Effector CD4-positive, alpha-beta T cell (primary cell): ENCODE data around the gene SHLD3.
"Not testable (repeated sequence)": the region's sequence is repeated elsewhere in the genome, so short reads cannot be mapped to it uniquely, and the experiment has no call there.

Experiments
- DNase-seq: peaks from one replicate; pipeline ENCODE4 v3.0.0-alpha.2; 2020
- total RNA-seq: gene quantifications from one replicate; lab custom pipeline; 2026; lab: John Stamatoyannopoulos, UW

Gene SHLD3
- total RNA-seq, result 8.6 reads per million, percentile 29 among the genes with 10 or more reads in this experiment

GRCh38 chr5:65624571-65625555, at the start of gene SHLD3, which contains the start of gene TRAPPC13:
Gene SHLD3, plus strand, starts transcription at chr5:65625027. Its CDS starts 4,561 bp downstream, at chr5:65629588.
Gene TRAPPC13, plus strand, starts transcription at chr5:65625027. Its CDS starts 34 bp downstream, at chr5:65625061.
- DNase-seq, result peak; percentile 85

GRCh38 chr5:65577141-65577540, 47.7 kb upstream of the SHLD3 start:
- DNase-seq, result no peak

DNA sequence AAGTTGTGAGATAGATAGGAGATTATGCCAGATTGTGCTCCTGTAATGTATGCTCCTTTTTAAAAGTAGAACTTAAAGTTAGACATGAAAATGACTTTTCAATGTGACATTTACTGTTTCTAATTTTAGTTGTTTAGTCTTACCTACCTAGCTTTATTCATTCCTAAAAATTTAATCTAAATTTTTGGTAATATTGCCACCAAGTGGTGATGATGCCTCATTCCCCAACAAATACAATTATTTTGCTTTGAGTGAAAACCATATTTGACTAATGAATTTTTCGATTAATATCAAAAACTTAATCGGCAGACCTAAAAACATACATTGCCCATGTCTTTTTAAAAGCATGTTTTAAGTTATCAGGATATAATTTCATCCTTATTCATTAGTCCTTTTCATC, 36.1 kb upstream of the SHLD3 start:
- no peak for DNase-seq

DNA sequence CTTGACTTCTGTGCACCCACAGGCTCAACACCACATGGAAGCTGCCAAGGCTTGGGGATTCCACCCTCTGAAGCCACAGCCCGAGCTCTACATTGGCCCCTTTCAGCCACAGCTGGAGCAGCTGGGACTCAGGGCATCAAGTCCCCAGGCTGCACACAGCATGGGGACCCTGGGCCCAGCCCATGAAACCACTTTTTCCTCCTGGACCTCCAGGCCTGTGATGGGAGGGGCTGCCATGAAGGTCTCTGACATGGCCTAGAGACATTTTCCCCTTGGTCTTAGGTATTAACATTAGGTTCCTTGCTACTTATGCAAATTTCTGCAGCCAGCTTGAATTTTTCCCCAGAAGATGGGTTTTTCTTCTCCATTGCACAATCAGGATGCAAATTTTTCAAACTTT, 23.1 kb upstream of the SHLD3 start:
- DNase-seq, result not testable (repeated sequence)

- no peak for DNase-seq
These were observed 13.3 kb upstream of the SHLD3 start for GRCh38 chr5:65611524-65611923.

DNA sequence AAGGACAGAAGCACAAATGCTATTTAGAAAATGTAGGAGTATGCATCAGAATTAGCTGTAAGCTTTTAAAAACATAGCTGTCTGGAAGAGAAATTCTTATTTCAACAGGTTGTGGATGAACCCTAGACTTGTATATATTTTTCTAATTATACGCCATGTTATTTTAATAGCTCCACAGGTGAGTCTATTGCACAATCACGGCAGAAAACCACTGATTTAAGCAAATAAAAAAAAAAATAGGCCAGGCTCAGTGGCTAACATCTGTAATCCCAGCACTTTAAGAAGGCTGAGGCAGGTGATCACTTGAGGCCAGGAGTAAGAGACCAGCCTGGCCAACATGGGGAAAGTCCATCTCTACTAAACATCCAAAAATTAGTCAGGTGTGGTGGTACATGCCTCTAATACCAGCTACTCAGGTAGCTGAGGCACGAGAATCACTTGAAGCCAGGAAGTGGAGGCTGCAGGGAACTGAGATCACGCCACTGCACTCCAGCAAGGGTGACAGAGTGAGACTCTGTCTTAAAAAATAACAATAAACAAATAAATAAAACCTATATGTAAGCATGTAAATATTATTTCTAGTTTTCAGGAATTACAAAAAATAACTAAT, 12.4 kb upstream of the SHLD3 start:
- DNase-seq, result no peak

GRCh38 chr5:65620021-65620420, 4.8 kb upstream of the SHLD3 start:
- no peak for DNase-seq

- not testable (repeated sequence) for DNase-seq
These were observed 2.9 kb upstream of the SHLD3 start for GRCh38 chr5:65621961-65622360.

- DNase-seq, result no peak
These were observed 1.3 kb upstream of the SHLD3 start for GRCh38 chr5:65623482-65623881.

GRCh38 chr5:65624025-65624570, 729 bp upstream of the SHLD3 start, which contains the start of gene TRIM23:
Gene TRIM23, minus strand, starts transcription at chr5:65624333. Its CDS starts 59 bp downstream, at chr5:65624274.
- peak; percentile 90 for DNase-seq

DNA sequence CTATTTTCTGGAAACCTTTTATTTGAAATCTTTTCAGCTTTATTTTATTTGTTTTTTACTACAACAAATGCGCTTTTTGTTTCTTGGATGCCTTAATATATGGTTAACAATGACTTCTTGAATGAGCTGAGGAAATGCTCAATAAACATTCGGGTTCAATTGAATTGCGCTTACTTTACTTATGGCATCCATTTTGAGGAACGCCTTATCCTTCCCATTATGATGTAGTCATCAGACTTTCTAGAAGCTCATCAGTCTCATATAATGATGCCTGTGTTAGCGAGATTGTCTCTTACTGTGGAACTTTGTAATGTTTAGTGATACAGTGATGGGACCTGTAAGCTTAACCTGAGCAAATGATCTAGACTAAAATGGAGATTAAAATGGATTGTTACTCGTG, 916 bp downstream of the SHLD3 start:
- DNase-seq, result no peak

DNA sequence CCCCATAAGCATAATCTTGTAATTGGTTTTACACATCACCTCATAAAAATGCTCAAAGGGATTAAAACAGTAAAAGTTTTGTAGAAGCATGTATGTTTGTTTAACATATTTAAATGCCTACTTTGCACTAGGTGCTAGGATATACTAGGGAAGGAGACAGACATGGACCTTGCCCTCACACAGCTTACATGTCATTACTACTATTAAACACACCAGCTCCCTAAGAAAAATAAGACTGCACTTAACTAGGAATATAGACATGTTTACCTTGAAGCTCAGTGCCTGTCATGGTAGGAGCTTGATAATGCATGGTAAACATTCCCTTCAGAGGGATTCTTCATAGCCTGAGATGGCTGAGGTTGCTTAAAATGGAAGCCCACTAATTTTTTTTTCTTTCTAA, 6.2 kb downstream of the SHLD3 start:
- DNase-seq, result no peak

- DNase-seq, result no peak
These were observed 15.4 kb downstream of the SHLD3 start for GRCh38 chr5:65640240-65640639.

- DNase-seq, result no peak
These were observed 22.1 kb downstream of the SHLD3 start for GRCh38 chr5:65646938-65647337.

GRCh38 chr5:65647941-65648340, 23.1 kb downstream of the SHLD3 start:
- no peak for DNase-seq

DNA sequence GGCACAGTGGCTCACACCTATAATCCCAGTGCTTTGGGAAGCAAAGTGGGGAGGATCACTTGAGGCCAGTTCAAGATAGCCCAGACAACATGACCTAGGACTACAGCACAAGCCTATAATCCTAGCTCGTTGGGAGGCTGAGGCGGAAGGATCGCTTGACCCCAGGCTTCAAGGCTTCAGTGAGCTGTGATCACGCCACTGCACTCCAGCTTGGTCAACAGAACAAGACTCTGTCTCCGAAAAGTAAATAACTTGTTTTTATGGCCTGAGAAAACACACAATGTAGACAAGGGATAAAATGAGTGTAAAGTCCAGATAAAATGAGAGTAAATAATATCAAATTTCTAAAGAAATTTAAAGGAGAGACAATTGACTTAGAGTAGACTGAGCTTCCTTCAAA, 26.3 kb downstream of the SHLD3 start:
- no peak for DNase-seq

- no peak for DNase-seq
These were observed 29.9 kb downstream of the SHLD3 start for GRCh38 chr5:65654713-65655112.

- no peak for DNase-seq
These were observed 39.1 kb downstream of the SHLD3 start for GRCh38 chr5:65663804-65664521.

DNA sequence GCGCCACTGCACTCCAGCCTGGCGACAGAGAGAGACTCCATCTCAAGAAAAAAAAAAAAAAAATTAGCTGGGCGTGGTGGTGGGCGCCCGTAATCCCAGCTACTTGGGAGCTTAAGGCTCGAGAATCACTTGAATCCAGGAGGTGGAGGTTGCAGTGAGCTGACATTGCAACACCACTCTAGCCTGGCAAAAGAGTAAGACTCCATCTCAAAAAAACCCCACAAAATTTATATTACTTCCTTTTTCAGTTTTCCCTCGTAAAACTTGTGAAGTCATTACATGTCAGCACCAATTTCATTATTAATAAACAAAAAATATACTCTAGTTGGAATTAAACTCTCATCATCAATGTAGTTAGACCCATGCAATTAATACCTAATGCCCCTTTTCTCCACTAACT, 43.9 kb downstream of the SHLD3 start:
- DNase-seq, result no peak

- no peak for DNase-seq
These were observed 48.0 kb downstream of the SHLD3 start for GRCh38 chr5:65672796-65673195.

GRCh38 chr5:65674749-65675148, 49.9 kb downstream of the SHLD3 start:
- DNase-seq, result no peak

GRCh38 chr5:65676056-65676455, 51.2 kb downstream of the SHLD3 start:
- DNase-seq, result not testable (repeated sequence)
